Measurements from ENCODE around the gene SSBP2. TPM values are rescaled to one million over a fixed set of nuclear protein-coding genes. Genes with fewer than 3 reads are reported as not detected.

SSBP2 gene
- total RNA-seq, result 266 TPM

DNA sequence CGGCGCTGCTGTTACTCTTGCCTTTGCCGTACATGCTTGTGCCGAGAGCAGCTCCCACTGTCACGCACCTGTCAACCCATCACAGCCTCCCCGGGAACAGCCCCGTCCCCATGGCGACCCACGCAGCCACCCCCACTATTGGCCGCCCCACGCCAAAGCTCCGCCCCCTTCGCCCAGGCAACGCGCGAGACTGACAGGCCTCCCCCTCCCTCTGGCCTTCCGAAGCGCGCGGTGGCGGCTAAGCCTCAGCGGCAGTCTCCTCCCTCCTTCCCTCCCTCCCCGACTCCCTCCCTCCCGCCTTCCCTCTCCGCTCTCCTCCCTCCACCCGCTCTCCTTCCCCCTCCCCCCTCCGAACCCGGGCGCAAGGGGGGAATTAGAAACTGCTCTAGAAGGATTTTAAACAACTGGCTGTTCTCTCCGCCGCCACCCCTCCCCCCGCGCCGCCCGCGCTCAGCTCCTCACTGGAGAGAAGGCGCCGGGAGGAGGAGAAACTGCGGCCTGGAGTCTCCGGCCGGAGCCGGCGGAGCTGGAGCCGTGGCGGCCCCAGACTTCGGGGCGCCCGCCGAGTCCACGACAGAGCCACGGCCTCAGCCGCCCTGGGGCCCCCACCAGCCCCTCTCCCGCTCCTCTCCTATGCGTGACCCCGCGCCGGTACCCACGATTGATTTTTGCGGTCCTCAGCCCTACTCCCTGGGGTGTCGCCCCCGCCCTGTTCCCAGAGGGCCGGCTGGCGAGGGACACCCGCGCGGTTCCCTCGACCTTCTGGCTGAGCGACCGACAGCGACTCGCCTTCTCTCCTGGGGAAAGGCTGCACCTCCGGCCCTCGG is at the start of gene SSBP2:
SSBP2 (minus strand) TSS at position 89 of the 827 bp plus-strand sequence; CDS start at position 34, 55 bp downstream.
- no peak for FAIRE-seq

DNA sequence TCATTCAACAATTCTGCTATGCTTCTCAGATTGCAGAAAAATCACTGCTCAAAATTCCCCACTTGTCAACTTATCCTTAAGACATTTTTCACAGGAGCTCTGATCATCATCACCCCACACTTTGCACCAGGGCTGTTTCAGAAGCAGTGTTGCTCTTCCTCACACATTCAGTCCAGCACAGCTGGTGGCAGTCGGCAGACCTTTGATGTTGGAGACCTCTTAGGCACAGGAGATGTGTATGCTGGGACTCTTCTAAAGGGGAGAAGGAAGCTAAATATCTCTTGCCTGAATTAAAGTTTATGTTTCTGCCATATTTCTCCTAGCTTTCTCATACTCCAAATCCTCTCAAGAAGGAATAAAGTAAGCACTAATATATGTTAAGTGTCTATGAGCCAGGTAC is 44.8 kb upstream of the SSBP2 start:
- no peak for FAIRE-seq

More for the DNA sequence above, at the start of gene SSBP2:
- DNase-seq (ENCODE audit: low spot score in 2 of 2), result peak; percentile 95 to 98

DNA sequence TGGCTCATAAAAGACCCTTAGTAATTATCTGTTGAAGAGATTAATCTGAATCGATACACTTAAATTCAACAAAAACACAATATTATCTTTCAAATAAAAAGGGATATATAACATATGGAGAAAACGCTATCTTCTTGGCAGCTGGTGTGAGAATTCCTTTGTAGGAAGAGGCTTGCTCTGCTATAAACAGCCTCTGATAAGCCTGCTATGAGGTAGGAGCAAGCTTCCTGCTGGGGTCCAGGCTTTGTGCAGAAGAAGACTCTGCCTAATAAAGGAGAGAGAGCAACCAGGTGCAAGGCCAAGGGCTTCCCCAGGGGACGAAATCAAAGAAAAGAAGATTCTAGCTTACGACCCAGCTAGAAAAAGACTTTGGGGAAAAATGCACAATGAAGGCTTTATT is 43.3 kb upstream of the SSBP2 start:
- DNase-seq (ENCODE audit: low spot score in 2 of 2) (no peak), FAIRE-seq (no peak)

More for the DNA sequence above, 44.8 kb upstream of the SSBP2 start:
- no peak for DNase-seq (ENCODE audit: low spot score in 2 of 2)

DNA sequence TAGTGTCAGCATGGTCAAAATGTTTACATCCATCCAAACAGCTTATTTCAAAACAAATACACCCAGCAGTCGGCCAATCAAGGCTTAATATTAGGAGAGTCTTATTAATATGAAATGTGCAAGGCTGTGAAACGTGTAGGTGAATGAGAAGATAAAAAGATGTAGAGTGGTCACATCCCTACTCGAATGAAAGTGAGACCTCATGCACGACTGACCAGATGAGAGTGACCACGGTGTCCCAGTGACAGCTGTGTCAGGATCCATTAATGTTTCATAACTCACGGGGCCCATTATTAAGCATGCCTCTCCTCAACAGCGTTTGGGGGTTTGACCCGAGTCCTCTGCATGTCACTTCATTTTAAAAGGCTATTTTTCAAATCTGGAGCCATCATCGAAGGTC is 39.4 kb upstream of the SSBP2 start:
- no peak for FAIRE-seq

DNA sequence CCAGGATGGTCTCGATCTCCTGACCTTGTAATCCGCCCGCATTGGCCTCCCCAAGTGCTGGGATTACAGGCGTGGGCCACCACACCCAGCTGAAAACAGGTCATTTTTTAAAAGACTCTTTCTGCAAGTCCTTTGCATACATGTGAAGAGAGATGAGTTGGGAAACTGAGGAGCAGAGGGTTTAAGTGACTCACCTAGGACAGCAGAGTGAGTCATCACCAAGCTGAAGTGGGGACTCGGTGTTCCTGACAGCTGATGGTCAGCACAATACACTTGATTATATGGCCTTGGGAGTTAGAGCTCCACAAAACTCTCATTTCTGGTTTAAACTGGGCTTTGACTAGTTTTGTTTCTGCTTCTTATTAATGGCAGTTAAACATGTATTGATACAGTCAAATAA is 38.1 kb upstream of the SSBP2 start:
- no peak for FAIRE-seq
- no peak for DNase-seq (ENCODE audit: low spot score in 2 of 2)

More for the DNA sequence above, 39.4 kb upstream of the SSBP2 start:
- DNase-seq (ENCODE audit: low spot score in 2 of 2), result no peak

DNA sequence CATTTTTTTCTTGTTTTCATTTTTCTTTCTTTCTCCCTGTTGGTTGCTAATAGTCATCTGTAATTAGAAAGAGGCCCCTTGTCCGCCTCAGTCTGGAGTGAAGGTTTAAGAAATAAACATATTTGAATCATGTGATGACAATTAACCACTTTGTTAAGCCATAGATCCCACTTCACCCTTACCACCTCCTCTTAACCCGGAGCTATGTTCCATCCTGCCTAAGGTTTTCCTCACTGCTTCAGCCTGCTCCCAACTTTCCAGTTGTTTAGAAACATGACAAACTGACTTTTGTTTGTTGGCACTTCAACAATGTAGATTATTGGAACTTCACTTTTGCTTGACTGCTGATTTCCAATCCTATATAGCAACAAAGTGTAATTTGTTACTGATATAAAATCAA is 37.4 kb upstream of the SSBP2 start:
- no peak for FAIRE-seq
- DNase-seq (ENCODE audit: low spot score in 2 of 2), result no peak

DNA sequence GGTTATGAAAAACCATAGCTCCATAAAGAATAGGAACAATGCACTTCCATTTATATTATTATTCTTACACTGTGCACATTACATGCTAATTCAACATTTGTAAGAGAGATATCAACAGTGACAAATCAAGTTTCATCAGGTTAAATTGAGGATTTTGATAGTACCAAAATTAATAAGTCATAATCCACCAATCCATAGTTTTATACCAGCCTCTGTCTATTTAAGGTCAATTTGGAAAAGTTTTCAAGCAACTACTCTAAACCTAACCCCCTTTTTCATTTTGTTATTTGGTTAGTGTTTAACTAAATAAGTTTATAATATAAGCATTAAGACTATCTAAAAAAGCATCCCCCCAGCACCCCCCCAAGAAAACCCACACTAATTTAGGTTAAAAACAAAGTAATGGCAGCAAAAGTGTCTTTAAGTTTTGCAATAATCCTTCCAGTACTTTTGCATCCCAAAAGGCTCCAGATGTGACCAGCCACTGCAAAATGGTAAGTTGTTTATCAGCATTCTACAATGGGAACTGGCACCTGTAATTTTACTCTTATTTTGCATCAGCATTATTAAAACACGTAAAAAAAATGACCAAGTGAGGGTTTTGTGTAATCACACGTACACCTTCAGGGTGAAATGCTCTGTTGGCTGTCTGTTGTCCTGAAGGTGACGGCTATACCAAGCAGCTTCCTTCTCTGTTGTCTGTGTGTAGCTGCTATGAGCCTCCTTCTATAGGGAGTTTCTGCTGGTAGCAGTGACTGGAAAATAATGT is 36.8 kb upstream of the SSBP2 start:
- FAIRE-seq (no peak), DNase-seq (ENCODE audit: low spot score in 2 of 2) (no peak)

DNA sequence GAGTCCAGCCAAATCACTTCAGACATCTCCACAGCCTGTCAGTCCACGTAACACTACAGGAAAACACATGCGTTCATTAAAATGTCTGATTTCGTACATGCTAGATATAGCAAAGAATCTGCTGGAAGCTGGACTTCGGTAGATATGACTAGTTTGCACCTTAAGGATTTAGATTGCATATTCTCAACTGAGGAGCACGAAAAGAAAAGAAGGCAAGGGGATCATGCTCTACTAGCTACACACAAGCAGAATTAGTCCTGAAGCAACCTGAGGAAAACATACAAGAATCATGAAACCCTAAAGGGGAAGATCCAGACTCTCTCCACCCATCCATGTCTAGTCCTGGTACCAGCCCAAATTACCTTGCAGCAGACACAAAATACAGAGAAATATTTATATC is 36.1 kb upstream of the SSBP2 start:
- no peak for DNase-seq (ENCODE audit: low spot score in 2 of 2)
- FAIRE-seq, result no peak

DNA sequence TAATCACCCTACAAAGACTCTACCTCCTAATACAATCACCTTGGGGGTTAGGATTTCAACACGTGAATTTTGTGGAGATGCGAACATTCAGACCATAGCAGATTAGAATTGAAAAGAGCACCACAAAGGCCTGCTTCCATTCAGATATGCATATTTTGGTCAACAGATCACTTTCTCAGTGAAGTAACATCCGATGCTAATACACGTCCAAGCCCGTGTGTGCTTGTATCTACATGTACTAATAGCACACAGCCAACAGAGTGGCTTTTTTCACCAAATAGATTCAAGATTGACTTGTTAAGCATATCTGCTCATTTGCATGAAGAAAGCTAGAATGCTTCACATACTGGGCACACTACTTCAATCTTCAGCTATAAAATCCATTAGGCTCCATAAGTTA is 35.6 kb upstream of the SSBP2 start:
- FAIRE-seq, result no peak
- no peak for DNase-seq (ENCODE audit: low spot score in 2 of 2)

DNA sequence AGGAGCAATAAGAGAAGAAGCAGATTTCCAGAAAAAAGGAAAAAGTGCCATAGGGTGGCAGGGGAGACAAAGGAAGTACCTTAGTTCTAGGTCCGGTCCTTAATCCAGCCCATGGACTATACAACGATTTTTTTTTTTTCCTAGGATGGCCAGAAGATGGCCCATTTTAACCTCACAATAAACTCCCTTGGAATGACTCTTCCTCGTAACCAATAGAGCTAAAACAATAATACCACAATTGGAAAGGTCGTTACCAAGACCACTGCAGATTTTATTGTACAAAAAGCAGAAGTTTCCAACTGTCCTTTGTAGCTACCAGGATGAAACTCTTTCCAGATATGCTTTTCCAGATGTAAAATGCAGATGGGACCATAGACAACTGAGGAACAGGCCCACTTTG is 34.4 kb upstream of the SSBP2 start:
- no peak for DNase-seq (ENCODE audit: low spot score in 2 of 2)
- FAIRE-seq, result no peak

DNA sequence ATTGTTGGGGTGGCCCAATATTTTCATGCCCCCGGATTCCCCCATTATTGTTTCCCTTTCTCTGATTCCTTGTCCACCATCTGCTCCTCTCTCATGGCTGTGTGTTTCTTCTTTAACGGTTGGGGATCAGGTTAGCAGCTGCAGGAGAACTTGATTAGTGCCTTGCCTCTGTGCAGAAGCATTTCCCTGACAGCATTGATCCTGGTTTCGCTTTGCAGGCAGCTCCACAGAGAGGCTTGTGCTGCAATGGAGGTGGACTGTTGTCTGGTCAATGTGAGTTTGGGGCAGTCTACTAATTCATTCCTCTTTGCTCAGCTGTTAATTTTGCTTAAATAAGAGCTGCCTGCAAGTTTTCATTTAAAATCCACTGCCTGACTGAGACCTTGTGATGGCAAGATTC is 32.5 kb upstream of the SSBP2 start:
- DNase-seq (ENCODE audit: low spot score in 2 of 2) (no peak), FAIRE-seq (no peak)

DNA sequence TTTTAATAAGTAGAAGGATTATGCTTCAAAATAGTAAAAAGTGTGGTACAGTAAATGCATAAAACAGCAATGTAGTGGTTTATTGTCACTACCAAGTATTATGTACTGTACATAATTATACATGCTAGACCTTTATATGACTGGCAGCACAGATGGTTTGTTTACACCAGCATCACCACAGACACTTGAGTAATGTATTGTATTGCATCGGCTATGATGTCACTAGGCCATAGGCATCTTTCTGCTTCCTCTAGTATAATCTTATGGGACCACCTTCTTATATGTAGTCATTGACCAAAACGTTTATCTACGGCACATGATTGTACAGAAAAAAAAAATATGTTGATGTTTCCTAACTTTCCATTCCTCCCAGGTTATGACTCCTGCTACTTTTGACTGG is 31.9 kb upstream of the SSBP2 start:
- FAIRE-seq, result no peak

DNA sequence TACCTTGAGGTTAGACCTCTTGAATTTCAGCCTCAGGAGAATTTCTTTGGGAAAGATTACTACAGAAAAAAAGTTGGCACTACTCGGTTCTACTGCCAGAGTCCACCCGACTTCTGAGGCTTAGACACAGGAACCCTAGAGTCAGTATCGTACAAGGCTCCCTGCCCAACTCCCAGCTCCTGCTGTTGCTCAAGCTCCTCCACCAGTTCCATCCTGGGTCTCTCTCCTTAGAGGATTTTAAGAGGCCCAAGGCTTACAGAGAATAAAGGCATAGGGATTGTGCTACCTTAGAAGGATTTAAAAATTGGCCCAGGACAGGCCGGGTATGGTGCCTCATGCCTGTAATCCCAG is 29.0 kb upstream of the SSBP2 start:
- FAIRE-seq (no peak), DNase-seq (ENCODE audit: low spot score in 2 of 2) (no peak)

More for the DNA sequence above, 31.9 kb upstream of the SSBP2 start:
- DNase-seq (ENCODE audit: low spot score in 2 of 2), result no peak

DNA sequence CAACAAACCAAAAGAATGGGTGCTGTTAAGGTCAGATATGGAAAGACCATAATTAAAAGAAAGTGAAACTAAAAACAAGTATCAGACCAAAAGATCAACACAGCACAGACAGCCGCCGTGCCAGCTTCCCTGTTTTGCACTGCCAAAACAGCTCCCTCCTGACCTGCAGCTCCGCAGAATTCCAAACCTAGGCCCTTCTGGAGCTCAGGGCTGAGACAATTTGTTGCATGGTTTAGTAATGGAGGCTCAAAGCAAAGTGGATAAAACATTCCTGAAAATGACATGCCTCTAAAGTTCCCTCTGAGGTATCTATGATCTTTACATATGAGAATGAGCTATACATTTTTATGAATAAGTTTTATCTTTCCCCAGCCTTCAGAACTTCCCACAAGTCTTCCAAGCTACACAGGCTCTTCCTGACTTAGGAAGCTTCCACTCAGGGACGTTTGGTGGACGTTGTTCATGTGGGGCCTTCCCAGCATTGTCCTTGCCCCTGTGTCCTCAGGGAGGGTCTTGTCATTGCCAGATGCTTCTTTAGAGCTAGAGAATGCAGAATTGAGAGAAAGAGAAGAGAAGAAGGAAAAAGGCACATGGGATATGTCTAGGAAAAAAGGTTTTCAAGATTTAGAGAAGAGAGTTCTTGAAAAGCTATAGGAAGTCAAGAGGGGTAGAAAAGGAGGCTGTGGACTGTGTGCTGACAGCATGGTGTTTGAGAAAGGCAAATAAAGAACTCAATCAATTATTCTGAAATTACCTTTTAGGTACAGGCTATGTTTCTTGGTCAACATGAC is 28.4 kb upstream of the SSBP2 start:
- DNase-seq (ENCODE audit: low spot score in 2 of 2) (no peak), FAIRE-seq (no peak)

DNA sequence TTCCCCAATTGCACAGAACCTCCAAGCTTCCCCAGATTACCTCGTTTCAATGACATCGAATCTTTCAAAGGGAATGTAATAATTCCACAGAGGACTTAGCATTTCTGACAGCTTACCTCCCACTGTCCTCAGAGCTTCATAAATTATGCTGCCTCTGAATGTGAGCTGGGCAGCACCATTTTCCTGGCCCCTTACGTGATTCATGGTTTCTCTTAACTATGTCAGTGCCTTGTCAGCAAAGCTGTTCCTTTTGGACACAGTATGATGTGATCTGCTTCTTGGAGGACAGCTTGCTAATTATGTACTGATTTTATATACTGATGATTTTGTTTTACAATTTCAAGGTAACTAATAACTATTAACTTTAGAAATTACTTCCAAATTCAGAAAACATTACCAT is 27.7 kb upstream of the SSBP2 start:
- DNase-seq (ENCODE audit: low spot score in 2 of 2) (no peak), FAIRE-seq (no peak)

DNA sequence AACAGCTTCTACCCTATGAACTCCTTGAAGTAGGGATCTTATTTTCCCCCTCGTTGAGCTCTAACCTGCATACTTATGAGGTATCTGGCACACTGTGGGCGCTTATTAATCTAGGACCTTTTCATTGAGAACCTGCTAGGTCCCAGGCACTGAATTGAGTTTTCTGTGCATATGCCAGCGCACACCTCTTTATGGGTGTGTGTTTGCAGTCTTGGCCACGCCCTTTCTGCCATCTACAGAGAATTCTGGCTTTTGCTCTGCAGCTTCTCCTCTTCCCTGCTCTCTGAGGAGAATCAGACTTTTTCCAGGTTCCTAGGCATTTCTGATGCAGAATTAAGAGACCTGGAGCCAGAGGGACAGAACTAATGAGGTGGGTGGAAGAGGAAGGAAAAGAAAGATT is 25.4 kb upstream of the SSBP2 start:
- DNase-seq (ENCODE audit: low spot score in 2 of 2) (no peak), FAIRE-seq (no peak)

DNA sequence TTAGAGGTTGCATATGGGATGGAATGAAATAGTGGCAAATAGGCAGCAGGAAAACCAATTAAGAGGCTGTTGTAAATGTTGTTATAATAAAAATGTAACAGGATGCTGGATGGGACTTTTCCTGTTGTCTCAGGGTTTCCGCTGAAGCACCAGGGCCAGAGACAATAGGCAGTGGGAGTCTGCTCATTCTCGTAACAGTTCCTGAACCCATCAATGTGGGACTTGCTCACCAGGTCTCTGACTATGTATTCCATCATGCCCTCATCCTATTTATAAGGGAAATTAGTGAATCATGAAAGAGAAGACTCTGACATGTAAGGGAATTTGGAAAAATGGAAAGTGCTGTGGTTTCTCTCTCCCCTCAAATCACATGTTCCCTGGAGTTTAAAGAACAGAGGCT is 23.5 kb upstream of the SSBP2 start:
- DNase-seq (ENCODE audit: low spot score in 2 of 2), result no peak
- FAIRE-seq, result no peak

DNA sequence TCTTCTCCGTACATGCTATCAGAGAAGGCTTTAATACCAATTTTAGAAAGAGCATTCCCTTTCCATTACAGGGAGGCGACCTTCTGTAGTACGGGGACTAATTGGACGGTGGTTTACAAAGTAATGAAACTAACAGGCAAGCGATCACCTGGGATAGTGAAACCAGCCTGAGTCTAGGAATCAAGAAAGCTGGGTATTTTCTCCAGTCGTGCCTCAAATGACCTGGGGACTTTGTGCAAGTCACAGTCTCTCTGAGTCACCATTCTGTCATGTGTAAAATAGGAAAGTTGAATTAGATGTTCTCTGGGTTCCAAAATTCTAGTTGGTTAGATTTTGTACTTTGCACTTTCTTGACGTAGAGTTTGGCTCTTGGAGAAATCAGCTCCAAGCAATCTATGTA is 22.7 kb upstream of the SSBP2 start:
- no peak for FAIRE-seq
- DNase-seq (ENCODE audit: low spot score in 2 of 2), result no peak

DNA sequence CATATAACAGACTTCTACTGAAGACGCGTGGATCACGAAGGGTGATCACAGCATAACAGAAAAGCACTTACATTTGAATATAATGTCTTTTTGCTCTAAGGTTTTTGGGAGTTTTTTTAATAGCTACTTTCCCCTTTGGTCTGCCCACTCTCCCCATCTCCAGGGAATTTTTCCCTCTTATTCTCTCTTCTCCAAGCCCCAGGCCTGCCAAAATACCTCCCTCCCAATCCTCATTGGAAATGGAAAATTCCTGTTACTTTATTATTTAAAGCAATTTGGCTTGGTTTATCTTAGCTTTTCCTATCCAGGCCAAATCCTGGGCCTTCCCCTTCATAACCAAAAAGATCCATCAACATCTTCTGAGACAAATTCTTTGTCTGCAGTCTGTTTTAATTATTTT is 22.3 kb upstream of the SSBP2 start:
- no peak for DNase-seq (ENCODE audit: low spot score in 2 of 2)
- no peak for FAIRE-seq

DNA sequence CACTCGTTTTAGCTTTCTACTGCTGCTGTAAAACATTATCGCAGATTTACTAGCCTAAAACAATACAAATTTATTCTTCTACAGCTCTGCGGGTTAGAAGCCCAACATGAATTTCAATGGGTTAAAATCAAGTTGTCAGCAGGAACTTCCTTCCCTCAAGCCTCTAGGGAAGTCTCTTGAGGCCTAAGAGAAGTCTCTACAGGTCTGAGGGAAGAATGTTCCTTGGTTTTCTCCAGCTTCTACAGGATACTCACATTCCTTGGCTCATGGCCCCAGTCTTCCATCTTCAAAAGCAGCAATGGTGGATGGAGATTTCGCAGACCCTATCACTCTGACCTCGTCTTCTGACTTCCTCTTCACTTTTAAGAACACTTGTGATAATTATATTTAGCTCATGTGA is 21.6 kb upstream of the SSBP2 start:
- FAIRE-seq (no peak), DNase-seq (ENCODE audit: low spot score in 2 of 2) (no peak)

DNA sequence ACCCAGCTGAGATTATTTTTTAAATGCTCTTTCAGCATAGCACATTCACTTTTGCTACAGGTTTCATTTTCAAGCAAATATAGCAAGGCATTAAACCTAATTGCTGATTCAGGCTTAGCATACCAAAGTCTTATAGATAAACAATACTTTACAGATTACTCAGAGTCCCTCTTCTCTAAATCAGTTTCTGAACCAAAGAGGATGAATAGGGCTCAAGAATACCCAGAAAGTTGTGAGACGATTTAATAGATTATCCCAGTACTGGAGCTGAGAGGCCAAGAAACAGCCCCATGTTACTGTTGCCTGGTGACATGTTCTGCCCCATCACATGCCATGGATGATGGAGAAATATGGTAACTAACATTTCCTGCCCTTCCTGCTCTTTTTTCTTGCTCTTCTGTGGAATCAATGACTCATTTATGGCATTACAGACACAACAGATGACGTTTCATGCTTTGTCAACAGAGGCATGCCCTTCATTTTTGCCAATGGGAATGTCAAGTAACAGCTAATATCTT is 18.1 kb upstream of the SSBP2 start:
- FAIRE-seq, result no peak

More for the DNA sequence above, 18.1 kb upstream of the SSBP2 start:
- DNase-seq (ENCODE audit: low spot score in 2 of 2), result no peak
